Stimulated activated CD8-positive, alpha-beta memory T cell treated with anti-CD3 and anti-CD28 coated beads, Interleukin-12 subunit alpha, Interleukin-12 subunit beta, amount 100 ng/mL, for 24 hours (primary cell): ENCODE measurements around the gene HERC4.

Experiments
- DNase-seq: peaks from one replicate; pipeline ENCODE4 v3.0.0-alpha.2; 2020; ENCODE audit errors: extremely low read depth

The HERC4 gene, protein sequence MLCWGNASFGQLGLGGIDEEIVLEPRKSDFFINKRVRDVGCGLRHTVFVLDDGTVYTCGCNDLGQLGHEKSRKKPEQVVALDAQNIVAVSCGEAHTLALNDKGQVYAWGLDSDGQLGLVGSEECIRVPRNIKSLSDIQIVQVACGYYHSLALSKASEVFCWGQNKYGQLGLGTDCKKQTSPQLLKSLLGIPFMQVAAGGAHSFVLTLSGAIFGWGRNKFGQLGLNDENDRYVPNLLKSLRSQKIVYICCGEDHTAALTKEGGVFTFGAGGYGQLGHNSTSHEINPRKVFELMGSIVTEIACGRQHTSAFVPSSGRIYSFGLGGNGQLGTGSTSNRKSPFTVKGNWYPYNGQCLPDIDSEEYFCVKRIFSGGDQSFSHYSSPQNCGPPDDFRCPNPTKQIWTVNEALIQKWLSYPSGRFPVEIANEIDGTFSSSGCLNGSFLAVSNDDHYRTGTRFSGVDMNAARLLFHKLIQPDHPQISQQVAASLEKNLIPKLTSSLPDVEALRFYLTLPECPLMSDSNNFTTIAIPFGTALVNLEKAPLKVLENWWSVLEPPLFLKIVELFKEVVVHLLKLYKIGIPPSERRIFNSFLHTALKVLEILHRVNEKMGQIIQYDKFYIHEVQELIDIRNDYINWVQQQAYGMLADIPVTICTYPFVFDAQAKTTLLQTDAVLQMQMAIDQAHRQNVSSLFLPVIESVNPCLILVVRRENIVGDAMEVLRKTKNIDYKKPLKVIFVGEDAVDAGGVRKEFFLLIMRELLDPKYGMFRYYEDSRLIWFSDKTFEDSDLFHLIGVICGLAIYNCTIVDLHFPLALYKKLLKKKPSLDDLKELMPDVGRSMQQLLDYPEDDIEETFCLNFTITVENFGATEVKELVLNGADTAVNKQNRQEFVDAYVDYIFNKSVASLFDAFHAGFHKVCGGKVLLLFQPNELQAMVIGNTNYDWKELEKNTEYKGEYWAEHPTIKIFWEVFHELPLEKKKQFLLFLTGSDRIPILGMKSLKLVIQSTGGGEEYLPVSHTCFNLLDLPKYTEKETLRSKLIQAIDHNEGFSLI

DNA sequence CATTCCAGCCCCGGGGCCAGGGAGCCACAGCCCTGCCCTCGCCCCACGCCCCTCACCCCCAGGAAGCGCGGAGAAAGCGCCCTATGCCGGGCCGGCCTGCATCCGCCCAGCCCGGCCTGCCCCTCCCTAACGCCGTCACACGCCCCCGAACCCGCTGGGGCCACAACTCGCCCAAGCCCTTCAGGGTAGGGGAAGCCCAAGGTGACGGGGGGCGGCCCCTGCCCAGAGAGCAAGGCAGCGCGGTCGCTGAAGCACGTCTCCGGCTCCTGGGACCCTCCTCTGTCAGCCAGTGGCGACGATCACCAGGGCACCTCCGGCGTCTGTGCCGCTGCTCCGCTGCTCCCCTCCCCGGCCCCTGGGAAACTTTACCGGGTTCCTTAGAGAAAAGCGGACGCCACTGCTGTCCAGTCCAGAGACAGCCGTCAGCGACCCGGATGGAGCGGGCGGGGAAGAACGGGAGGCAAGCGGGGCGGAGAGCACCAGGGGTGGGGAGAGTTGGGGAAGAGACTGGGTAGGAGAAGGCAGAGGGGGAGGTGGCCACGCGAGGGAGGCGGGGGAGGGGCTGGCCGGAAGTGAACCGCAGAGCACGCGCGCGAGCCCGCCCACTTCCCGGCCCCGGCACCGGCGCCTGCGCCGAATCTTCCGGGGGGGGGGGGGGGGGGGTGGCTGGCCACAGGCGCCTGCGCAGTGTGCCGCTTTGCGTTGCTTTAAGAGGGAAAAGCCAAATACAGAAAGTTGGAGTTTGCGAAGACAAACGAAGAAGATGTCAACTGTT is at the start of gene HERC4:
Gene HERC4 (minus strand): TSS at position 509 of the 775 bp plus-strand sequence. CDS start 2,175 bp downstream, outside the sequence.
- DNase-seq = peak; percentile 80

DNA sequence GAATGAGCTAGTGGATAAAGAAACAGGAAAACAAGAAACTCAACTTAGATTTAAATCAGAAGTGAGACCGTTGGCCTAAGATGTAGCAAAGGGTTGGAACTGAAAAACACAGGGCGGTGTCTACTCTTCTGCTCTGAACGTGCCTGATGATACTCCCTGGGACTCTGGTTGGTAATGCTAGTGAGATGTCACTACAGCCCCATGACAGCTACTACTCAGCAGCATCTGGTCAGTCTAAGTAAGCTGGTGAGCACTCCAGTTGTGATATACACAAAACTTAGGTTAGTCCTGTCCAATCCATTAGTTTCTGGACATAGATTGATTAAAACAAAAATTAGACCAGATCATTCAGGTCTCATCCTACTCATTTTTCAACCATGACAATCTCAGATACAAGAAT is 49.6 kb upstream of the HERC4 start:
- DNase-seq = no peak

DNA sequence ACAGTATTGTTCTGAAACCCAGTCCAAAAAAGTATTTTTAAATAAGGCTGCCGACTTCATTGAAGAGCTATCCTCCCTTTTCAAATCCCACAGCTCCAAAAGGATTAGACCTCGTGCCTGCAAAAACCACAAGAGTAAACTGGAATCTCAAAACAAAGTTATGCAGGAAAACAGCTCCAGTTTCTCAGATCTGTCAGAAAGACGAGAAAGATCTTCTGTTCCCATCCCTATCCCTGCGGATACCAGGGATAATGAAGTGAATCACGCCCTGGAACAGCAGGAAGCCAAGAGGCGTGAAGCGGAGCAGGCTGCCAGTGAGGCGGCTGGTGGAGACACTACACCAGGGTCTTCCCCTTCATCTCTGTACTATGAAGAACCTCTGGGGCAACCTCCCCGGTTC is 46.8 kb upstream of the HERC4 start:
- no peak for DNase-seq

DNA sequence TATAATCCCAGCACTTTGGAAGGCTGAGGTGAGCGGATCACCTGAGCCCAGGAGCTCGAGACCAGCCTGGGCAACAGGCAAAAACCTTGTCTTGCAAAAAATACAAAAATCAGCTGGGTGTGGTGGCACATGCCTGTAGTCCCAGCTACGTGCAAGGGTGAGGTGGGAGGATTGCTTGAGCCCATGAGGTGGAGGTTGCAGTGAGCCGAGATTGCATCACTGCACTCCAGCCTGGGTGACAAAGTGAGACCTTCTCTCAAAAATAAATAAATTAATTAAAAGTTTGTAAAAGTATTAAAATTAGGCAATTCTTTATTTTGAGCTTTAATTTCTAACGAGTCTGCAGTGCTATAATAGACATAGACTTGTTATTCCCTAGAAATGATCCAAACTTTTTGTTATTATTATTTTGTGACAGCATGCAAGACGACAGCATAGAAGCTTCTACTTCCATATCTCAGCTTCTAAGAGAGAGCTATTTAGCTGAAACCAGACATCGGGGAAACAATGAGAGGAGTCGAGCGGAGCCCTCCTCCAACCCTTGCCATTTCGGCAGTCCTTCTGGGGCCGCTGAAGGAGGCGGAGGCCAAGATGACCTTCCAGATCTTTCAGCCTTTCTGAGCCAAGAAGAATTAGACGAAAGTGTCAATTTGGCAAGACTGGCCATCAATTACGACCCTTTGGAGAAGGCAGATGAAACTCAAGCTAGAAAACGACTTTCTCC is 46.1 kb upstream of the HERC4 start:
- no peak for DNase-seq

DNA sequence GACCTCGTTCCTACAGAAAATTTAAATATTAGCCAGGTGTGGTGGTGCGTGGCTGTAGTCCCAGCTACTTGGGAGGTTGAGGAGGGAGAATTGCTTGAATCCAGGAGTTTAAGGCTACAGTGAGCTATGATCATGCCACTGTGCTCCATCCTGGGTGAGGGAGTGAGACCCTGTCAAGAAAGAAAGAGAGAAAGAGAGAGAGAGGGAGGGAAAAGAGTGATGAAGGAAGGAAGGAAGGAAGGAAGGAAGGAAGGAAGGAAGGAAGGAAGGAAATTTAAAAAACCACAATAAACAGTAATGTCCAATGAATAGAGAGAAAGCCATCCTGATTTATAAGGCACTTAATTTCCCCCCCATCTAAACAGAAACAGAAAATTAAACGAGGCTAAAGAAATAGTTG is 43.6 kb upstream of the HERC4 start:
- no peak for DNase-seq

DNA sequence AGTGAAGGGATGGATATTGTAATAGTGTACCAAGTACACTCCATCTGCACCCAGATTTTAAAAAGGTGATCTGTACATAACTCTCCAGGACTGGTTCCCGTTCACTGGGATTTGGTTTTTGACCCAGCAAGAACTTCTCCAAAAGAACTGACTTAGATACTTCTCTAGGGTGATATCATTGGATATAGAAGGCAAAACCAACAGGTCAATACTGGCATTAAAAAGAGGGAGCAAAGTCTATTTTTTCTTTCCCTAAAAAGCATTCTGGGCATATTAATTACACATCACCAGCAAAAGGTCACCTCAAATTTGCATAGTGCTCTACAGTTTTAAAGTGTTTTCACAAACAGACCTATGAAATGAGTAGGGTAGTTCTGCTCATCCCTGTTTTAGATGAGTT is 37.8 kb upstream of the HERC4 start:
- DNase-seq = no peak

DNA sequence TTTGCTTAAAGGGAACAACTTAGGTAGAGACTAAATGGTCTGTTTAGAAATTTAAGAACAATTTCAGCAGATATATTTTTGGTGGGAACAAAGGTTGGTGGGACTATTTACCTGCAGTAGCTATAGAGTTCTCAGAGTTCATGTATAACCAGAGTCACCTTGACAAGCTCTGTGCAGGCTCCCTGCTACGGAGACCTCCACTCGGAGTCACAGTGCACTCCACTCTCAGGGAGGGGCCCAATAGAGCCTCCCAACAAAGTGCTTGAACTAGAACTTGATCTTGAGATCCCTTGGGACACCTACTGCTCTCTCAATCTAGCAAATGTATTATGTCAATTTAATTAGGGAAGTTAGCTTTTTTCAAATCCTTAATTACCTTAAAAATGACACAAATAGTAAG is 36.5 kb upstream of the HERC4 start:
- no peak for DNase-seq

DNA sequence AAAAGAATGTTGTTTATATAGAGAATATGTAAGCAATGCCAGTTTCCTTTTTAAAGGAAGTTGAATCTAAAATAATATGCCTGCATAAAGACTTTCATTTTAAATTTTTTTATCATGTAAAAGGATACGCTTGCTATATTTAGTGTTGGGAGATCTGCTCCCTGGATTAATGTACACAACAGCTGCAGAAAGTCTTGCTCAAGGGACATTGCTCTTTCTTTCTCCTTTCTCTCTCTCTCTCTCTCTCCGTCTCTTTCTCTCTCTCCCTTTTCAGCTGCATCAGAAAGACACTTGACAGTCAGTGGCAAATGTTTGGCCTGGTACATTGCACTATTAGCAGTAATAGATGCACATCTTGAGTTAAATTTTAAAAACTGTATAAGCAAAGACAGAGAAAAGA is 34.9 kb upstream of the HERC4 start:
- DNase-seq = no peak

DNA sequence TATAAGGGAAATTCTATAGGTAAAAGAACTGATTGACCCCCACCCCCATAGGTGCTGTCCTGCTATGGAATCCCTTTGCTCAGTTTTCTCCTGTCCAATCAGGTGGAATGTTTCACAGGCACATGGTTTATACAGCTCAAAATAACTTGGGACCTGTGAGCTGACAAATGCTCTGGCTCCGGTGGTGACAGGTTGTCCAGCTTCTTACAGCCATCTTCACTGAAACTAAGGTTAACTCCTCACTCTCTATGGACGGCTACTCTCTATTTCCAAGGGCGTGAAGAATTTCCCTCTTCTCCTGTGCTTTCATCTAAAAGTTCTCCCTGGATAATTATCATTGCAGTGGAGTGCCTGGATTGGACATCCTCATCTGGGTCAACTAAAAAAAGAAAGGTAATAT is 34.2 kb upstream of the HERC4 start, which contains the start of gene MYPN:
Gene MYPN (plus strand): TSS at position 158 of the 400 bp plus-strand sequence. CDS start 11,951 bp downstream, outside the sequence.
- DNase-seq = no peak

DNA sequence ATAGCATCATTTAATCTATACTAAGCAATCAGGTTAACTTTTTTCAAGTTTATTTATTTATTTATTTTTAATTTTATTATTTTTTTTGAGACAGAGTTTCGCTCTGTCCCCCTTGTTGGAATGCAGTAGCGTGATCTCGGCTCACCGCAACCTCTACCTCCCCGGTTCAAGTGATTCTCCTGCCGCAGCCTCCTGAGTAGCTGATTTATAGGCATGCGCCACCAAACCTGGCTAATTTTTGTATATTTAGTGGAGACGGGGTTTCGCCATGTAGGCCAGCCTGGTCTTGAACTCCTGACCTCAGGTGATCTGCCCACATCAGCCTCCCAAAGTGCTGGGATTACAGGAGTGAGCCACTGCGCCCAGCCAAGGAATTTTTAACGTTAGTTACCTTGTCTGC is 33.6 kb upstream of the HERC4 start:
- DNase-seq = no peak

DNA sequence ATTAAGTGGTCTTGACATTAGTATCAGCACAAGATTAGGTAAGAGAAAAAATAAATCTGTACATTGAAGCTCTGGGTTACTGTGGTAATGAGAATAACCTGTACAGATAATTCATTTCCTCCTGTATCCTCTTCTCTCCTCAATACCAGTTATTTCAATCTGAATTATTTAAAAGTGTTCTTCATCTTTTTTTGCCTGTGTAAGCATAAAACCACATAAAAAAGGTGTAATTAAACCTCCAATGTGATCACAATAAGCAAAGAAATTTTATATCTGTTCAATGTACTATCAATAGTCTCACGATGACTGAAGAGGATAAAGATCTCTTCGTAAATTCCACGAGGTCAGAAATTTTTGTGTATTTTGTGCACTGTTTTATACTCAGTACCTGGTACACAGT is 33.0 kb upstream of the HERC4 start:
- no peak for DNase-seq

DNA sequence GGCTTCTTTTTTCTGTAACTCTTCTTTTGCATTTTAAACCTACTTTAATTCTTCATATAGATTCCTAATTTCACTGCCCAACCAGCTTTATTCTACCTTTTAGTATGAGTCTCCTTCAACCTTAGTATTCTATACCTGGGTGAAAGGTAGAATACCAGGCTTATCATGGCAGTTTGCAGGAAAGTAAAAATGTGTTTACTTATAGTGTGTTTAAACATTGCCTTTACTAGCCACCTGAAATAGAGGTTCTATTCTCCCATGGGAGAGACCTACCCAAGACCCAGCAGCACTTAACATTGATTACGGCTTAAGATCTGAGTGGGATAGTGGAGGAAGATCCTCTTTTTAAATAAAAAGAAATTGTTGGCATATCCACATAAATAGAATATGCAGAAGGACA is 32.6 kb upstream of the HERC4 start:
- DNase-seq = no peak

DNA sequence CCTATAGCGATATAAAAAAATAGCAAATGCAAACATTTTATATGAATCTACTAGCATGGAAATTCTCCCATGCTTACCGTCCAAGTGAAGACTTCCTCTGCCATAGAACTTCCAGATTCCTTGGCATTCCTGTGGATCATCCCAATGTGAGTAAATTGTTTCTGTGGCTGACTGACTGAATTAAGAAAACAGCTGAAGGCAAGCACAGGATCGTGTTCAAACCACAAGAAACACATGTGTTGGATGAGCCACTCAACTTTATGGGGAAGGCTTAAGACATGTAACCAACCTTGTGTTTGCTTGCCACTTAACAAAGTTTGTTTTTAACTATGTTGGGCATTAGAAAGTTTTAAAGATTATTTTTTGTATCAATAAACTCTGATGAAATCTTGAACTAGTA is 31.6 kb upstream of the HERC4 start:
- no peak for DNase-seq

DNA sequence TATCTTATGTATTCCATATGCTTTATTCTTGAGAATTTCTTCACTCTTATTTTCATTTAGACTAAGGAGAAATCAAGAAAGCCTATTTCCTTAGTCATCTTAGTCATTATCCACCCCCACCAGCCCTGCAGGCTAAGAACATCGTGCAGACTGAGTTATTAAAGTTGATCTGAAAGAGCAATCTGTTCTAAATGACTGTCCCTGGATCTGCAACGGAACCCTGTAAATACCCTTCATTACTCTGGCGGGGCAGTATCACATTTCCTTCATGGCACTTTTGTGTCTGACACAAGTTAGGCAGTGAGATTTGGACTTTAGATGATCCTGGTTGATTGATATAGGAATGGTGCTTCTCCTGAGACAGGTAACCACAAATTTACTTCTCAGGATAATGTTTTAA is 30.7 kb upstream of the HERC4 start:
- no peak for DNase-seq

DNA sequence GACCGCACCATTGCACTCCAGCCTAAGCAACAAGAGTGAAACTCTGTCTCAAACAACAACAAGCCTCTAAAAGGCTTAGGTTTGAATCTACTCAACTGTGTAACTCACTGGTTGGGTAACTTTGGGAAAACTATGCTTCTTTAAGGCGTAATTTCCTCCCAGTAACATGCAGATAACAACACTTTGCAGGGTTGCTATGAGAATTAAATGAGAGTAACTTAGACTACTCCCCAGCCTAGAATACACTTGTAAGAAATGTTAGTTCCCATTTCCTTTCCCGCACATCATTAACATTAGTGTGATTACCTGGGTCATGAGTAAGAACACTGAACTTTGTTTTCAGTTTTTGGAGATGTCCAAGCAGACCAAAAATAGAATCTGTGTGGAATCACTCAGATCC is 28.8 kb upstream of the HERC4 start:
- no peak for DNase-seq

DNA sequence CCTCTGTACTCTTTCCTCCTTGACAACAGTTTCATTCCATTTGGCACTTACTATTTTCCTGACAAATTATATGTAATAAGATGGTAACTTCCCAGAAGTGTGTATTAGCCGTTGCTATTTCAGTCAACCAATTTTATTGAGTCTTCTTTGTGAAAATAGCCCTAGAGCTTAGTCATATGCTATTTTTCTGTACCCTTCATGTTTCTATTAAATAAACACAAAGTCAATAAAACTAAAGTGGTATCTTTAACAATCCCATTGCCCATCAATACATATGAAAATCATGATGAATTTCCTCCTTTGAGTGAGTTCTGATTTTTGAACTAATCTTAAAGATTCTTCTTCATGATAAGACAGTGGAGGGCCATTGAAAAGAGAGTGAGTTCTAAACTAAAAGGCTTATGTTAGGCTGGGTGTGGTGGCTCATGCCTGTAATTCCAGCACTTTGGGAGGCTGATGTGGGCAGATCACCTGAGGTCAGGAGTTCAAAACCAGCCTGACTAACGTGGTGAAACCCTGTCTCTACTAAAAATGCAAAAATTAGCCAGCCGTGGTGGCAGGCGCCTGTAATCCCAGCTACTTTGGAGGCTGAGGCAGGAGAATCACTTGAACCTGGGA is 28.3 kb upstream of the HERC4 start:
- no peak for DNase-seq

DNA sequence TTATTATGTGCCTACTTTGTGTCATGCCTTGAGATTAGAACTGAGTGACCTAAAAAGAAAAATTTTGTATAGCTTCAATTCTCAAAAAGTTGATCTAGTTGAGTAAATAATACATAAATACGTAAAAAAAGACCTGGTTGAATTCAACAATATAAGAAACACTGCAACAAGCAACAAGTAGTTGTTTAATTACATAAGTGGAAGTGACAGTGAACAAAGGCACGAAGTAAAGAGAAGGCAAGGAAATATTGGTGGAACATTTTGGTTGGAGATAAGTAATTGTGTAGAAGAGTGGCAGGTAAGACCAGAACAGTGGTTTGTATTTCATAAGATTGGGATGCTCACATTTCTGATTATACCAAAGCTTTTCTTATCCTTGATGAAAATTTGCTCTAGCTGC is 26.0 kb upstream of the HERC4 start:
- DNase-seq = no peak

DNA sequence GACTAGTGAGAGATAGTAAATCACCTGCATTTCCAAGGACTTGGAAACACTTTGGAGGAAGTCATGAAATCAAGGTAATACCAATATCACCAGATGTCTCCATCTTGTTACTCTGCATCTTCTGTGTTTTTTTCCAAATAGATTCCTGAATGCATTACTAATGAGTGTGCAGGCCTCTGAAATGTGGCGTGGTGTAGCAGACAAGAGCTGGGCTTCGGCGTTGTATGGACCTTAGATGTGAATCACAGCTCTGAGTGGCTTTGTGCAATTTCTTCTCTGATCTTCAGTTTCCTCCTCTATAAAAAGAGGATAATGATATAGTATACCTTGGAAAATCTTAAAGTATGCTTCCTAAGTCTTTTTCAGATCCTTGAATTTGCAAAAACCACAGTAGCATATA is 24.7 kb upstream of the HERC4 start:
- no peak for DNase-seq

DNA sequence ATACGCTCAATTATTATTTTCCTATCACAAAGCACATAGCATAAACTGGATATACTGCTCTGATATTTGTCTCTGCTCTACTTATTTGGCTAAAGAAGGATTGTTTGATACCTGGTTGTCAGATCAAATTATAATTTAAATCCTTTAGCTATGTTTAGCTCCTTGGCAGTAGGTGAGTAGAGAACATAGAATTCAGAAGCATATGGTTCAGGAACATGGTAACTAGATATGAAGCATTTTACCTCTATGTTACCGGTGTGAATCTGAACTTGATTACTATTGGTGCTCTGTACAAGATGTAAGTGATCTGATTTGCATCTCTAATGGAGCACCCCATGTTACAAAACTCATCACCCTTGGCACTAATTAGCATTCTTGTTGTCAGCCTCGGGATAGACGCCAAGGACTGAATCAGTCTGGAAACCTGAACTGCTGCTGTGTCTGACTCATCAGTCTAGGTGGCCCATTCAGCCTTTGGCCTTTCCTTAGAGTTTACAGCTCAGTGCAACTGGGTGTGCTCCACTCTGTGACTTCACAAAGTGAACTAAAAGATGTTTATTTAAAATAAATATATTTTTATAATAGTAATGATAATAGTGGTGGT is 21.9 kb upstream of the HERC4 start:
- no peak for DNase-seq

DNA sequence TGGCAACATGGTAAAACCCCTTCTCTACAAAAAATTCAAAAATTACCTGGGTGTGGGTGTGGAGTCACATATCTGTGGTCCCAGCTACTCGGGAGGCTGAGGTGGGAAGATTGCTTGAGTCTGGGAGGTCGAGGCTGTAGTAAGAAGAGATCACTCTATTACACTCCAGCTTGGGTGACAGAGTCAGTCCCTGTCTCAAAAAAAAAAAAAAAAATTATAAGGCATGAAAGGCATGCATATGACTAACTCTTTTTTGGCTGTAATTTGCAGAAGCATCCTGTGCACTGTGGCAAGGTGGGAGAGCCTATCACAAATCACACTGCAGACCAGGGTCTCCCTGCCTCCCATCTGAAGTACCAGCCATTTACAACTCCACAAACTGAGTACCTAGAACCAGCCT is 20.1 kb upstream of the HERC4 start:
- no peak for DNase-seq
